LNCaP clone FGC (cell line): ENCODE results near the gene AQP5.

ENCODE experiments used
- DNase-seq: peaks from one replicate; pipeline ENCODE4 v3.0.0-alpha.2; 2011; ENCODE audit warnings: low read depth
- H3K4me3 ChIP-seq: 2 replicates; pipeline ENCODE4 v1.5.1; 2011; ENCODE audit warnings: mild to moderate bottlenecking, low read depth, low read length, control low read depth
- TF ChIP-seq, protein P1 (sequence below): IDR thresholded peaks from 2 replicates; pipeline ENCODE4 v1.5.1; 2012; ENCODE audit warnings: mild to moderate bottlenecking; ENCODE audit not compliant: control insufficient read depth, insufficient read depth; ENCODE audit errors: extremely low read depth

AQP5 gene

GRCh38 chr12:49961111-49961922, at the start of gene AQP5:
TSS of gene AQP5 (plus strand) at chr12:49961872. CDS start at chr12:49962018, 146 bp downstream.
- no peak for DNase-seq
- TF ChIP-seq, protein P1, sequence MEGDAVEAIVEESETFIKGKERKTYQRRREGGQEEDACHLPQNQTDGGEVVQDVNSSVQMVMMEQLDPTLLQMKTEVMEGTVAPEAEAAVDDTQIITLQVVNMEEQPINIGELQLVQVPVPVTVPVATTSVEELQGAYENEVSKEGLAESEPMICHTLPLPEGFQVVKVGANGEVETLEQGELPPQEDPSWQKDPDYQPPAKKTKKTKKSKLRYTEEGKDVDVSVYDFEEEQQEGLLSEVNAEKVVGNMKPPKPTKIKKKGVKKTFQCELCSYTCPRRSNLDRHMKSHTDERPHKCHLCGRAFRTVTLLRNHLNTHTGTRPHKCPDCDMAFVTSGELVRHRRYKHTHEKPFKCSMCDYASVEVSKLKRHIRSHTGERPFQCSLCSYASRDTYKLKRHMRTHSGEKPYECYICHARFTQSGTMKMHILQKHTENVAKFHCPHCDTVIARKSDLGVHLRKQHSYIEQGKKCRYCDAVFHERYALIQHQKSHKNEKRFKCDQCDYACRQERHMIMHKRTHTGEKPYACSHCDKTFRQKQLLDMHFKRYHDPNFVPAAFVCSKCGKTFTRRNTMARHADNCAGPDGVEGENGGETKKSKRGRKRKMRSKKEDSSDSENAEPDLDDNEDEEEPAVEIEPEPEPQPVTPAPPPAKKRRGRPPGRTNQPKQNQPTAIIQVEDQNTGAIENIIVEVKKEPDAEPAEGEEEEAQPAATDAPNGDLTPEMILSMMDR = no peak

DNA sequence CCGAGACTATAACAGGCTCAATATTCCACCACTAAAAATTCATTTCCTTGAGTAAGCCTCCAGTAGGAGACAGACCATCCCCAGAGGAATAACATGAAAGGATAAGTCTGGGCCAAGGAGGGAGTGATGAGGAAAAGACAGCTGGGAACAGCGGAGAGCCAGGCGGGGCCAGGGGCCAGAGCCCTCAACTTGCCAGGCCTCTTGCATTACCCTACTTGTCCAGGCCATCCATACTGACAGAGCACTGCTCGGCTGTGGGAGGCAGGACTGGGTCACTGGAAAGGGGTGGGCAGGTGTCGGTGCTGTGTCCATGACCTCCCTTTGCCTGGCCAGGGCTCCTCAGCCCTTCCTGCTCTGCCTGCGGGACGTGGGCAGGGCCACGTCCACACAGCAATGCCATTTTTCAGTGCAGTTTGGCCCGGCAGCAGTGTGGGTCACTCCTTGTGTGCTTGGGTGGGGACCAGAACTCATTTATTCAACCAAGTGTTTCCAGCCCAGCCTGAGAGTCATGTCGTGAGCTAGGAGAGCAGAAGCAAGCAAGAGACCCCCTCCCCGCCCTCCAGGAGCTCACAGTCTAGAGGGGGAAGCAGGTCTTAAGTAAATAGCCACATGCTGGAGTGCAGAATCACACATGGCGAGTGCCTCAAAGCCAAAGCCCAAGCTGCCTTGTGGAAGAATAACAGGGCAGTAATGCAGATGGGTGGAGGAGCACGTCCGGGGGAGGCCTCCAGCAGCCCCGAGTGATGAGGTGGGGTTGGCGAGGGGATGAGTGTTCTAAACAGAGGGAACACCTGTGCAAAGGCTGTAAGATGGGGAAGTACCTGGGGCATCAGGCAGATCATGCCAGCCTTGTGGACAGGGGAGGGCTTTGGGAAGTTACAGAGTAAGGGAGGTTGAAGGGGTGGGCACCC, 49.1 kb upstream of the AQP5 start:
- DNase-seq = no peak
- TF ChIP-seq, protein P1 = no peak
- no peak overlapping the region for H3K4me3 ChIP-seq

More at GRCh38 chr12:49961111-49961922, at the start of gene AQP5:
- no peak within 1 kb of the TSS for H3K4me3 ChIP-seq

DNA sequence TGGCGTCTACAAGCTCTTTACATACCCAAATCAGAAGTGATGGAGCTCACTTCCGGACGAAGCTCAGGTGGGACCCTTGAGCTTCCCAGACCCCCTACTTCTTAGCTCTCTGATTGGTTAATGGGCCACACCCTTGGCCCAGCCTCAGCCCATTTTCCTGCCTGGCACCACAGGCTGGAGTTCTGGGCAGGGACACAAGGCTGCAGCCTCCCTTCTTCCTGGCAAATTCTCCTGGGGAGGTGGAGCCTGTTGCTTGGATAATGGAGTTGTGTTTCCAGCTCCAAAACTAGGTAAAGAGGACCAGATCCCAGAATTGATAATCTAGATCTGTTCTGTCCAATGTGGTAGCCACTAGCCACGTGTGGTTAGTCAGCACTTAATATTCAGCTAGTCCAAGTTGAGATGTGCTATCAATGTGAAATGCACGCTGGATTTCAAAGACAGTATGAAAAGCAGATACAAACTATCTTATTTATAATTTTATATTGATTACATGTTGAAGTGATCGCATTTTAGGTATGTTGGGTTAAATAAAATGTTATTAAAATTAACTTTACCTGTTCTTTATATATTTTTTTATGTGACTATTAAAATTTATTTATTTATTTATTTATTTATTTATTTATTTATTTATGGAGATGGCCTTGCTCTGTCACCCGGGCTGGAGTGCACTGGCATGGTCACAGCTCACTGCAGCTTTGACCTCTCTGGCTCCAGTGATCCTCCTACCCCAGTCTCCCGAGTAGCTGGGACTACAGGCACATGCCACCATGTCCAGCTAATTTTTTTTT, 45.3 kb upstream of the AQP5 start:
- DNase-seq = no peak
- H3K4me3 ChIP-seq = no peak overlapping the region
- TF ChIP-seq, protein P1 = no peak

GRCh38 chr12:49917166-49917787, 44.4 kb upstream of the AQP5 start:
- no peak for DNase-seq
- H3K4me3 ChIP-seq = no peak overlapping the region
- TF ChIP-seq, protein P1 = no peak

DNA sequence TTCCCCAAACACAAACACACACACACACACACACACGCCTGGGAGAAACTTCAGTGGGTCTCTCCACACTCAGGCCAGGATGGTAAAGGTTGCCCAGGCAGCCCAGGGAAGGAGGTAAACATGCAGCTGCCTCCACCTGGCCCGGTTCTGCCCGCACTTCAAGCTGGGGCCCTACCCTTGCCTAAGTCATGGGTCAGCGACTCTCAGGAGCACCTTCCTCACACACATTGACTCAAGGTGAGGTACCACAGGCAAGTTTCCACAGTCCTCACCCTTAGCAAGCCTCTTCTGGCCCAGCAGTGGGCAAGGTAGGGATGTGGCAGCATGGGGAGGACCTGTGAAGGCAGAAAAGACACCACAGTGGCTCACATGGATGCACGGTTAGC, 43.9 kb upstream of the AQP5 start:
- TF ChIP-seq, protein P1 = no peak
- H3K4me3 ChIP-seq = no peak overlapping the region
- DNase-seq = no peak

DNA sequence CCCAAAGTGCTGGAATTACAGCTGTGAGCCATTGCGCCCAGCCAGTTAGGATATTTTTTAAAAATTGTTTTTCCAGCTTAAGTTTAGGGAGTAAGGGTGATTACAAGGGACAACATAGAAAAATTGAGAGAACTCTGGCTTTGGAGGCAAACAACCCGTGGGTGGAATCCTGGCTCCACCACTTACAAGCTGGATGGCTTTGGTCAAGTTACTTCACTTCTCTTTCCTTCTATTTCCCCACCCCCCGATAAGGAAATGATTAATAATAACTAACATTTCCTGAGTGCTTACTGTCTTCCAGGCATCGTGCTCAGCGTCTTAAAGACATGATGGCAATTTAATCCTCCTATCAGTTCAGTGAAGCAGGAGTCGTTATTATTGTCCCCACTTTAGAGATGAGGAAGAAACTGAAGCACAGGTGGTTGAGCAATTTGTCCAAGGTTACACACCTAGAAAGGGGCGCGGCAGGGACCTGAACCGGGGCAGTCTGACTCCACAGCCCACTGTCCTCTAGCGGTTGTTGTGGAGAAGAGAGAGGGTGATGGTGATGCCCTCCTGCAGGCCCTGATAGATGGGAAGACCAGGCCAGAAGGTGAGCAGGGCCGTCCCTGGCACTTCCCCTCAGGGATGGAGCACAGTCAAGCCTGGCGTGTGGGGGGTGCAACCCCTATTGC, 41.3 kb upstream of the AQP5 start:
- DNase-seq = no peak
- TF ChIP-seq, protein P1 = no peak
- no peak overlapping the region for H3K4me3 ChIP-seq
